Measurements from ENCODE around the gene IRF2BP1. TPM values are rescaled to one million over a fixed set of nuclear protein-coding genes. Genes with fewer than 3 reads are reported as not detected.
A peak's percentile ranks its signal among the peaks of the same experiment; 100 is the strongest.

IRF2BP1 gene
- polyA plus RNA-seq, 2 of the 4 experiments (the other 2 are of a cell fraction) = 10.9 to 23.1 TPM

GRCh38 chr19:45879971-45880370 lies 6.0 kb downstream of the IRF2BP1 start:
- ChIA-PET CTCF (interaction anchor here (1.1 to 12.8 kb wide), 5 partner anchors 12 to 155 kb away, joined by 3 to 315 read pairs (median 3); partner anchors contain the start of genes FOXA3, MYPOP, RSPH6A and SYMPK), POLR2A (interaction anchor here (0.6 kb wide), 1 partner anchor 16 kb away, joined by 3 read pairs; the partner anchor contains the start of gene FOXA3)
- Histone ChIP-seq H3K4me3 (no peak overlapping the region), H3K9me3 (no peaks in the 10 kb centered on the region), H3K27ac (peak overlapping the region in 1 of 2 experiments; percentile 95; a peak in 2 of 6 replicates), H3K4me2 (no peak overlapping the region), H3K4me1 (peaks cover 36% of the 10 kb centered on the region)
- FAIRE-seq (no peak), ATAC-seq (no peak), DNase-seq (ENCODE audit: low read depth in 1 of 2, low spot score in 1 of 2) (no peak)
- no peak for TF ChIP-seq EP300 (IDR thresholded peaks at IDR 0.05)
- TF ChIP-seq RCOR1 (IDR thresholded peaks at IDR 0.05; ENCODE audit: low read depth, low read length) = no peak
- TF ChIP-seq RARB (CRISPR knock-in tag; IDR thresholded peaks at IDR 0.05) = no peak
- TF ChIP-seq CEBPB (IDR thresholded peaks at IDR 0.05) = no peak
- no peak for TF ChIP-seq MAFK (IDR thresholded peaks at IDR 0.05; ENCODE audit: partially characterized antibody)
- no peak for TF ChIP-seq ATOH8 (CRISPR knock-in tag; IDR thresholded peaks at IDR 0.05; ENCODE audit: low read depth)
- TF ChIP-seq HMGXB4 (CRISPR knock-in tag; IDR thresholded peaks at IDR 0.05; ENCODE audit: borderline replicate concordance) = no peak
- no peak for TF ChIP-seq KDM5A (IDR thresholded peaks at IDR 0.05)
- TF ChIP-seq E2F6 (IDR thresholded peaks at IDR 0.05; ENCODE audit: borderline replicate concordance, low read depth) = no peak
- 81% methylated on average over 2 of the region's 2 CpGs for WGBS (ENCODE audit: missing lambda C conversion rate)

GRCh38 chr19:45879055-45879454 lies 6.9 kb downstream of the IRF2BP1 start:
- Histone ChIP-seq H3K4me2 (no peak overlapping the region), H3K27ac (peak overlapping the region in 1 of 2 experiments; percentile 25; a peak in 3 of 6 replicates), H3K4me1 (peaks cover 28% of the 10 kb centered on the region), H3K9me3 (no peaks in the 10 kb centered on the region), H3K4me3 (no peak overlapping the region)
- no peak for FAIRE-seq
- ChIA-PET POLR2A (no interaction called here), CTCF (interaction anchor here (0.7 to 12.8 kb wide), 5 partner anchors 11 to 154 kb away, joined by 3 to 315 read pairs (median 3); partner anchors contain the start of genes FOXA3, RSPH6A and SYMPK)
- WGBS (ENCODE audit: missing lambda C conversion rate) = 93% methylated on average over 8 of the region's 8 CpGs
- ATAC-seq = no peak
- TF ChIP-seq RARB (CRISPR knock-in tag; IDR thresholded peaks at IDR 0.05) = no peak
- no peak for DNase-seq (ENCODE audit: low read depth in 1 of 2, low spot score in 1 of 2)

GRCh38 chr19:45878043-45878794 lies 7.7 kb downstream of the IRF2BP1 start:
- no peak for FAIRE-seq
- H3K27ac ChIP-seq = peak overlapping the region in 1 of 2 experiments; percentile 25; a peak in 3 of 6 replicates
- peaks cover 21% of the 10 kb centered on the region for H3K4me1 ChIP-seq
- ATAC-seq = no peak
- no peak for TF ChIP-seq FOSL2 (IDR thresholded peaks at IDR 0.05)
- 0 out of 2 replicates have a peak, but pooled peaks have one; percentile 9 for TF ChIP-seq FOSL2 (CRISPR knock-in tag; IDR thresholded peaks at IDR 0.05)
- TF ChIP-seq RNF2 (IDR thresholded peaks at IDR 0.05; ENCODE audit: borderline replicate concordance, low read depth) = no peak
- ChIA-PET POLR2A (no interaction called here), CTCF (interaction anchor here (9.0 to 12.8 kb wide), 2 partner anchors 10 to 62 kb away, joined by 151 to 315 read pairs; partner anchors contain the start of genes FOXA3, RSPH6A and SYMPK)
- WGBS (ENCODE audit: missing lambda C conversion rate) = 60% methylated on average over 11 of the region's 11 CpGs
- no peak overlapping the region for H3K4me3 ChIP-seq
- H3K4me2 ChIP-seq = no peak overlapping the region
- H3K9me3 ChIP-seq = no peaks in the 10 kb centered on the region
- DNase-seq (ENCODE audit: low read depth in 1 of 2, low spot score in 1 of 2) = no peak

All from A549 (cell line).